ENCODE results near the gene CEACAM16.

DNA sequence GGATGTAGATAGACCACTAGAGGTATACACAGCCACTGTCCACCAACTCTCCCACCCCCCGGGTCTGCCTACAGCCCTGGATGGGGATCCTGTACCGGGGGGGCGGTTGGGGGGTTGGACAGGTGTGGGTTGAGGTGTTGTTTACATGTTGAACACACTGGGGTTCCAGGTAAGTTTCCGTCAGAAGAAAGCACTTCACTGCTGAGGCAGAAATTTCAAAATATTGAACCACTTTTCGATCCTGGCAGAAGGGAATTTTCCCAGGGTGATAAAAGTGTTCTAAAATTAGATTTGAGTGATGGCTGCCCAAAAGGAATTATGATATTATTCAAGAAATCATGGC lies 6.6 kb upstream of the CEACAM16 start:
- TF ChIP-seq POLR2AphosphoS5 (IDR thresholded peaks at IDR 0.05; ENCODE audit: low read depth, low read length) = no peak
- TF ChIP-seq TAF1 (IDR thresholded peaks at IDR 0.05; ENCODE audit: borderline replicate concordance, insufficient read depth, low read length) = no peak

Measured in PFSK-1 (cell line).